Measurements from ENCODE around the gene SESN1. TPM values are rescaled to one million over a fixed set of nuclear protein-coding genes. Genes with fewer than 3 reads are reported as not detected.
"Not testable (repeated sequence)": the region's sequence is repeated elsewhere in the genome, so short reads cannot be mapped to it uniquely, and the experiment has no call there.

The SESN1 gene
- polyA plus RNA-seq, 3 donors, result 1.8 to 21.0 (median 3.1) TPM

DNA sequence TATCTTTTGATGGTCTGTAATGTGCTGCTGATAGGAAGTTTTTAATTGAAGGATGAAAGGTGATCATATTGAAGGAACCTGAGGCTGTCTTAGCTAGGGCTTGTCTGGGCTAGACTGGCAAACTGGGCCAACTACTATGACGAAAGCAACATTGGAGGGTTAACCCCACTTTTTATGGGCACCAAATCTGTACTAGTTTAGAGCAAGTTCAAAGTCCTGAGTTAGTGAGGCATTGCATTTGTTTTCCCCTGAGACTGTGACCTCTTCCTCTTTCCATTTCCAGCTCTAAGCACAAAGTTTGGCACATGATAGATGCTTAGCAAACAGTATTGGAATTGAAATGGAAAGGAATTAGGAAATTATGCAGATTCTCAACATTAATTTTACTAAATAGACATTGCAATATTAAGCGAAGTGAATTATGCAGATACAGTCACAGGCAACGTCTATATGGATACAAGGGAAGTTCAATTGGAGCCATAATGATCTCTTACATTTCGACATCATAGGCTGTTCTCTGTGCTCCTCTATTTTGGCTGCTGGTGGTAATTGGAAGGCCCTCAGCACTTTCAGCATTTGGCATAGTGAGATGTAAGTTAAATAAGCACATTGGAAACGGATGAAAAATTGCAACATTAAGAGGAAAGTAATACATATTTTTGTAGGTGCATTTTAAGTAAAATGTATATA is 22.8 kb upstream of the SESN1 start:
- Histone ChIP-seq H3K9me3 (replicated peaks in 1 of 2; ENCODE audit: control insufficient read depth in 1 of 2, insufficient read depth in 1 of 2, low read length in 2 of 2) (no peaks in the 10 kb centered on the region), H3K9ac (ENCODE audit: insufficient read depth, low read length, poor library complexity, severe bottlenecking) (no peak overlapping the region), H3K27ac (ENCODE audit: low read depth in 1 of 2, low read length in 2 of 2) (peak overlapping the region in 1 of 2 donors; percentile 50), H3K4me2 (replicated peaks; ENCODE audit: extremely low read depth, low read length, poor library complexity, severe bottlenecking) (peak overlapping the region; percentile 44), H3K4me1 (ENCODE audit: control insufficient read depth in 1 of 2, insufficient read depth in 2 of 2, low read length in 2 of 2) (peaks cover 16 to 28% of the 10 kb centered on the region in 2 donors), H3K79me2 (ENCODE audit: insufficient read depth, low read length) (peaks cover 20% of the 10 kb centered on the region), H4K20me1 (ENCODE audit: insufficient read depth, low read length) (no peaks in the 10 kb centered on the region), H3K4me3 (replicated peaks in 1 of 3; ENCODE audit: low read depth in 2 of 3, low read length in 3 of 3) (no peak overlapping the region), H3K27me3 (ENCODE audit: control insufficient read depth in 2 of 2, insufficient read depth in 2 of 2, low read length in 2 of 2) (no peaks in the 10 kb centered on the region), H2AFZ (ENCODE audit: insufficient read depth, low read depth, low read length, poor library complexity, severe bottlenecking) (peak overlapping the region; percentile 43), H3K36me3 (replicated peaks in 1 of 2; ENCODE audit: control insufficient read depth in 1 of 2, insufficient read depth in 2 of 2, low read length in 2 of 2) (no peaks in the 10 kb centered on the region)
- Mint-ChIP-seq H3K27me3 (ENCODE audit: low read depth in 3 of 3) (peaks cover 0 to 4% (median 2%) of the 10 kb centered on the region in 3 donors), H3K4me3 (no peak overlapping the region), H3K9me3 (no peaks in the 10 kb centered on the region), H3K4me1 (peaks cover 29% of the 10 kb centered on the region), H3K27ac (peak overlapping the region in 5 of 7 donors; percentile 3 to 69 (median 26)), H3K36me3 (no peaks in the 10 kb centered on the region)
- intact Hi-C loops (cut with micrococcal nuclease), result no loop called here
- DNase-seq, result peak in 2 of 3 donors; percentile 7 to 10
- WGBS (ENCODE audit: insufficient coverage), result 0% methylated on average over 1 of the region's 5 CpGs
- TF ChIP-seq, protein P1, sequence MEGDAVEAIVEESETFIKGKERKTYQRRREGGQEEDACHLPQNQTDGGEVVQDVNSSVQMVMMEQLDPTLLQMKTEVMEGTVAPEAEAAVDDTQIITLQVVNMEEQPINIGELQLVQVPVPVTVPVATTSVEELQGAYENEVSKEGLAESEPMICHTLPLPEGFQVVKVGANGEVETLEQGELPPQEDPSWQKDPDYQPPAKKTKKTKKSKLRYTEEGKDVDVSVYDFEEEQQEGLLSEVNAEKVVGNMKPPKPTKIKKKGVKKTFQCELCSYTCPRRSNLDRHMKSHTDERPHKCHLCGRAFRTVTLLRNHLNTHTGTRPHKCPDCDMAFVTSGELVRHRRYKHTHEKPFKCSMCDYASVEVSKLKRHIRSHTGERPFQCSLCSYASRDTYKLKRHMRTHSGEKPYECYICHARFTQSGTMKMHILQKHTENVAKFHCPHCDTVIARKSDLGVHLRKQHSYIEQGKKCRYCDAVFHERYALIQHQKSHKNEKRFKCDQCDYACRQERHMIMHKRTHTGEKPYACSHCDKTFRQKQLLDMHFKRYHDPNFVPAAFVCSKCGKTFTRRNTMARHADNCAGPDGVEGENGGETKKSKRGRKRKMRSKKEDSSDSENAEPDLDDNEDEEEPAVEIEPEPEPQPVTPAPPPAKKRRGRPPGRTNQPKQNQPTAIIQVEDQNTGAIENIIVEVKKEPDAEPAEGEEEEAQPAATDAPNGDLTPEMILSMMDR (IDR thresholded peaks at IDR 0.05), result no peak

DNA sequence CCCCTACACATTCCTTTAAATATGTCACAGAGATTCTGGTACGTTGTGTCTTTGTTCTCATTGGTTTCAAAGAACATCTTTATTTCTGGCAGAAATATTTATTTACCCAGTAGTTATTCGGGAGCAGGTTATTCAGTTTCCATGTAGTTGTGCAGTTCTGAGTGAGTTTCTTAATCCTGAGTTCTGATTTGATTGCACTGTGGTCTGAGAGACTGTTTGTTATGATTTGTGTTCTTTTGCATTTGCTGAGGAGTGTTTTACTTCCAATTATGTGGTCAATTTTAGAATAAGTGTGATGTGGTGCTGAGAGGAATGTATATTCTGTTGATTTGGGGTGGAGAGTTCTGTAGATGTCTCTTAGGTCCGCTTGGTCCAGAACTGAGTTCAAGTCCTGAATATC is 18.0 kb upstream of the SESN1 start:
- H3K36me3 ChIP-seq (replicated peaks in 1 of 2; ENCODE audit: control insufficient read depth in 1 of 2, insufficient read depth in 2 of 2, low read length in 2 of 2); H3K79me2 ChIP-seq (ENCODE audit: insufficient read depth, low read length); H3K4me3 ChIP-seq (replicated peaks in 1 of 3; ENCODE audit: low read depth in 2 of 3, low read length in 3 of 3); H3K4me3 Mint-ChIP-seq; H3K9ac ChIP-seq (ENCODE audit: insufficient read depth, low read length, poor library complexity, severe bottlenecking); H3K4me2 ChIP-seq (replicated peaks; ENCODE audit: extremely low read depth, low read length, poor library complexity, severe bottlenecking); H3K4me1 ChIP-seq (ENCODE audit: control insufficient read depth in 1 of 2, insufficient read depth in 2 of 2, low read length in 2 of 2); H3K27me3 Mint-ChIP-seq (ENCODE audit: low read depth in 3 of 3); H2AFZ ChIP-seq (ENCODE audit: insufficient read depth, low read depth, low read length, poor library complexity, severe bottlenecking); H3K27ac Mint-ChIP-seq; H4K20me1 ChIP-seq (ENCODE audit: insufficient read depth, low read length); intact Hi-C loops (cut with micrococcal nuclease); H3K27ac ChIP-seq (ENCODE audit: low read depth in 1 of 2, low read length in 2 of 2); DNase-seq; H3K27me3 ChIP-seq (ENCODE audit: control insufficient read depth in 2 of 2, insufficient read depth in 2 of 2, low read length in 2 of 2); H3K9me3 ChIP-seq (replicated peaks in 1 of 2; ENCODE audit: control insufficient read depth in 1 of 2, insufficient read depth in 1 of 2, low read length in 2 of 2); H3K9me3 Mint-ChIP-seq: not testable (repeated sequence)
- peaks cover 10 to 11% of the 10 kb centered on the region in 2 donors for H3K36me3 Mint-ChIP-seq
- peaks cover 16% of the 10 kb centered on the region for H3K4me1 Mint-ChIP-seq
- WGBS (ENCODE audit: insufficient coverage), result 100% methylated on average over 2 of the region's 3 CpGs

DNA sequence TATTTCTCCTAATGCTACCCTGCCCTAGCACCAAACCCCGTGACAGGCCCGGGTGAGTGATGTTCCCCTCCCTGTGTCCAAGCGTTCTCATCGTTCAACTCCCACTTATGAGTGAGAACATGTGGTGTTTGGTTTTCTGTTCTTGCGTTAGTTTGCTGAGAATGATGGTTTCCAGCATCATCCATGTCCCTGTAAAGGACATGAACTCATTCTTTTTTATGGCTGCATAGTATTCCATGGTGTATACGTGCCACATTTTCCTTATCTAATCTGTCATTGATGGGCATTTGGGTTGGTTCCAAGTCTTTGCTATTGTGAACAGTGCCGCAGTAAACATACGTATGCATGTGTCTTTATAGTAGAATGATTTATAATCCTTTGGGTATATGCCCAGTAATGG is 15.0 kb upstream of the SESN1 start:
- H3K4me1 ChIP-seq (ENCODE audit: control insufficient read depth in 1 of 2, insufficient read depth in 2 of 2, low read length in 2 of 2); H3K27me3 Mint-ChIP-seq (ENCODE audit: low read depth in 3 of 3); H3K27me3 ChIP-seq (ENCODE audit: control insufficient read depth in 2 of 2, insufficient read depth in 2 of 2, low read length in 2 of 2); H3K36me3 ChIP-seq (replicated peaks in 1 of 2; ENCODE audit: control insufficient read depth in 1 of 2, insufficient read depth in 2 of 2, low read length in 2 of 2); H3K4me2 ChIP-seq (replicated peaks; ENCODE audit: extremely low read depth, low read length, poor library complexity, severe bottlenecking); H3K27ac ChIP-seq (ENCODE audit: low read depth in 1 of 2, low read length in 2 of 2); DNase-seq; H2AFZ ChIP-seq (ENCODE audit: insufficient read depth, low read depth, low read length, poor library complexity, severe bottlenecking); H3K27ac Mint-ChIP-seq; H3K9me3 Mint-ChIP-seq; H4K20me1 ChIP-seq (ENCODE audit: insufficient read depth, low read length); H3K4me3 ChIP-seq (replicated peaks in 1 of 3; ENCODE audit: low read depth in 2 of 3, low read length in 3 of 3); H3K4me1 Mint-ChIP-seq; H3K9me3 ChIP-seq (replicated peaks in 1 of 2; ENCODE audit: control insufficient read depth in 1 of 2, insufficient read depth in 1 of 2, low read length in 2 of 2); H3K4me3 Mint-ChIP-seq; H3K9ac ChIP-seq (ENCODE audit: insufficient read depth, low read length, poor library complexity, severe bottlenecking); intact Hi-C loops (cut with micrococcal nuclease): not testable (repeated sequence)
- no CpG with 5 or more reads among the region's 8 CpGs for WGBS (ENCODE audit: insufficient coverage)
- peaks cover 10 to 15% of the 10 kb centered on the region in 2 donors for H3K36me3 Mint-ChIP-seq
- H3K79me2 ChIP-seq (ENCODE audit: insufficient read depth, low read length), result peaks cover 12% of the 10 kb centered on the region
